HAP-1 (cell line): ENCODE results near the gene OR3A2.
"Not testable (repeated sequence)": the region's sequence is repeated elsewhere in the genome, so short reads cannot be mapped to it uniquely, and the experiment has no call there.

Source experiments
- DNase-seq, 2 experiments: peaks; one replicate each; pipeline ENCODE4 v3.0.0-alpha.2; 2016 to 2020; ENCODE audit warnings: low spot score in 2 of 2
- H3K27me3 ChIP-seq: fragments of 250-450 bp; sonication (Bioruptor Pico); 2 replicates; pipeline ENCODE4 v1.5.1; 2020; ENCODE audit warnings: low read depth, mild to moderate bottlenecking, moderate library complexity
- H3K36me3 ChIP-seq: fragments of 250-450 bp; sonication (Bioruptor Pico); replicated peaks from 2 replicates; pipeline ENCODE4 v1.5.1; 2020; ENCODE audit warnings: mild to moderate bottlenecking
- H3K4me1 ChIP-seq: fragments of 250-450 bp; sonication (Bioruptor Pico); 2 replicates; pipeline ENCODE4 v1.5.1; 2020; ENCODE audit warnings: mild to moderate bottlenecking
- H3K4me3 ChIP-seq: fragments of 250-450 bp; sonication (Bioruptor Pico); 2 replicates; pipeline ENCODE4 v1.5.1; 2020; ENCODE audit warnings: mild to moderate bottlenecking, moderate library complexity
- H3K9me3 ChIP-seq: fragments of 250-450 bp; sonication (Bioruptor Pico); 2 replicates; pipeline ENCODE4 v1.5.1; 2020; ENCODE audit warnings: mild to moderate bottlenecking, moderate library complexity
- in situ Hi-C: fragments of 300-500 bp; cut with MboI; formaldehyde crosslinking; loops from 3 replicates; pipeline ENCODE4 v1.14.3; 2020; ENCODE audit warnings: low sequenced_read_pairs, inconsistent platforms, mixed read lengths

OR3A2 gene

DNA sequence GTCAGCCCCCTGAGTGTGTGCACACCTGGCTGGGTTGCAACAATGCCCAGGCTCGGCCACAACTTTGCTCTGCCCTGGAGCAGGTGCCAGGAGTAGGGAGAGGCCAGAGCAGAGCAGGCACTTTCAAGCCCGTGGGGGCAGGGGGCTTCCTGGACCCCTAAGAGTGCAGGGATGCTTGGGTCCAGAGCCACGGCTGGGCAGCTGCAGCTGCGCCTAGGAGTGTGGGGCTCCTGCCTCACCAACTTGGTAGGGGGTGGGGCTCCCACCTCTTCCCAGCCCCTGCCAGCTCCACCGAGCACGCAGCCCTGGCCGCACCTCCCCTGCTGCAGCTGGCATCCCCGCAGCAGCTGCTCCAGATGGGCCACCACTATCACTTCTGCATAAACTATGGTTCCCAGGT lies 7.8 kb downstream of the OR3A2 start:
- no peaks in the 10 kb centered on the region for H3K9me3 ChIP-seq
- H3K4me3 ChIP-seq, result no peak overlapping the region
- no peak for DNase-seq
- 0 out of 2 replicates have a peak, but pooled peaks cover 2% of the 10 kb centered on the region for H3K27me3 ChIP-seq
- in situ Hi-C loops, result no loop called here
- no peaks in the 10 kb centered on the region for H3K4me1 ChIP-seq
- no peaks in the 10 kb centered on the region for H3K36me3 ChIP-seq

DNA sequence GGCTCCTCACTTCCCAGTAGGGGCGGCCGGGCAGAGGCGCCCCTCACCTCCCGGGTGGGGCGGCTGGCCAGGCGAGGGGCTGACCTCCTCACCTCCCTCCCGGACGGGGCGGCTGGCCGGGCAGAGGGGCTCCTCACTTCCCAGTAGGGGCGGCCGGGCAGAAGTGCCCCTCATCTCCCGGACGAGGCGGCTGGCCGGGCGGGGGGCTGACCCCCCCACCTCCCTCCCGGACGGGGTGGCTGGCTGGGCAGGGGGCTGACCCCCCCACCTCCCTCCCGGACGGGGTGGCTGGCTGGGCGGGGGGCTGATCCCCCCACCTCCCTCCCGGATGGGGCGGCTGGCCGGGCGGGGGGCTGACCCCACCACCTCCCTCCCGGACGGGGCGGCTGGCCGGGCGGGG lies 14.9 kb downstream of the OR3A2 start:
- H3K36me3 ChIP-seq, H3K4me1 ChIP-seq, in situ Hi-C loops, H3K27me3 ChIP-seq, DNase-seq, H3K4me3 ChIP-seq, H3K9me3 ChIP-seq: not testable (repeated sequence)

DNA sequence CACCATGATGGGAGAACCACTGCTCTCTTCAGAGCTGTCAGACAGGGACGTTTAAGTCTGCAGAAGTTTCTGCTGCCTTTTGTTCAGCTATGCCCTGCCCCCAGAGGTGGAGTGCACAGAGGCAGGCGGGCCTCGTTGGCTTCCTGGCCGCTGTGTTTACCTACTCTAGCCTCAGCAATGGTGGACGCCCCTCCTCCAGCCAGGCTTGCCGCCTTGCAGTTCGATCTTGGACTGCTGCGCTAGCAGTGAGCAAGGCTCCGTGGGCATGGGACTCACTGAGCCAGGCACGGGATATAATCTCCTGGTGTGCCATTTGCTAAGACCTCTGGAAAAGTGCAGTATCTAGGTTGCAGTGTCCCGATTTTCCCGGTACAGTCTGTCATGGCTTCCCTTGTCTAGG lies 43.3 kb downstream of the OR3A2 start:
- in situ Hi-C loops, H3K27me3 ChIP-seq, H3K4me1 ChIP-seq, H3K9me3 ChIP-seq, H3K36me3 ChIP-seq, H3K4me3 ChIP-seq, DNase-seq: not testable (repeated sequence)

DNA sequence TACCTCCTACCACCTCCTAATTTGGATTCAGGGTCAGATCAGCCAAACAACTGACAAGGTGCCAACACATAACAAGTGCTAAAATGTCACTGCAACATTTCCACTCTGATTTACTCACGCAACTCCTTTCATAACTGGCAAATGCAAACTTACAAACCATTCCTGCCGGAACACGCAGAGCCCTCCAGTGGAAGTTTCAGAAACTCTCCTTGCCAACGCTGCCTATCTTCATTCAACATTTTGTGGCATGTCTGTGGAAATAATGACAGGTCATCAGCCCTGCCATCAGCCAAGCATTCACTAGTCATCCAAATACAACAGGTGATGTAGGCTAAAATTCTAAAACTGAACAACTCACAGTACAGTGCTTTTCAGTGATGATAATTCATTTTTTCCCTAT lies 50.2 kb downstream of the OR3A2 start:
- H3K4me1 ChIP-seq, result no peaks in the 10 kb centered on the region
- H3K27me3 ChIP-seq, result no peaks in the 10 kb centered on the region
- in situ Hi-C loops, result no loop called here
- H3K36me3 ChIP-seq, result no peaks in the 10 kb centered on the region
- DNase-seq, result no peak
- H3K9me3 ChIP-seq, result no peaks in the 10 kb centered on the region
- no peak overlapping the region for H3K4me3 ChIP-seq

DNA sequence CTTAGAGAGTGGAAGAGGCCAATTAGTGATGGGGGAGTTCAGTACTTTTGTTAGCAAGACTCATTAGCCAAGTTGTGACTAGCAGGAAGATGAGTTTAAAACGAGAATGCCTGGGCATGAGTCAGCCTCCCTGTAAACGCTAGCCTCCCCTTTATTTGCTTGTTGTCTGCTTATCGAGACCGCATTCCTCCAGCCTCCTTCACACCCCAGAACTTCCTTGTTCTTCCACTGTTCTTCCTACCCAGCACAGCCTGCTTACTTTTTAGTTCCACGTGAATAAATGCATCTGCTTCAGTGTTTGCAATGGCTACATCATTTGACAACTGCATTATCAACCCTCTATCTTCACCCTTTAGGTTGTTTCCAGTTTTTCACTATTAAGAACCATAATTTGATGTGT lies 67.8 kb downstream of the OR3A2 start:
- in situ Hi-C loops, result no loop called here
- Histone ChIP-seq H3K4me3 (no peak overlapping the region), H3K36me3 (no peaks in the 10 kb centered on the region), H3K9me3 (no peaks in the 10 kb centered on the region), H3K27me3 (no peaks in the 10 kb centered on the region), H3K4me1 (no peaks in the 10 kb centered on the region)
- no peak for DNase-seq

DNA sequence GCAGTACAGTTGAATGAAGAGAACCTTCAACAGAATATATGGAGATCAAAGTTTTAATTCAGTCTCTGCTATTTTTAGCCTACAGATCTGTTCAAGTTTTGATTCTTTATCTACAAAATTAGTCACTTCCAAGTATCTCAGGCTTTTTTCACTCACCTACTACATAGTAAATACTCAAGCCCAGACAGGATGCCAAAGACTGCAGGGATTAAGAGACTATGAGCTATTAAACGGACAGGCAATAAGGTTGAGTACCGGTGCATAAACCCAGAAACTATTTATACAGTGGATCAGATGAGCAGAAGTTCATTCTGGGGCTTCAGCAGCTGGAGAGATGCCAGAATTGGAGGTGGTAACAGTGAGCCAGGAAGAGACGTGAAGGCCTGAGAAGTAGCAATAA lies 69.3 kb downstream of the OR3A2 start:
- Histone ChIP-seq H3K36me3 (no peaks in the 10 kb centered on the region), H3K4me1 (no peaks in the 10 kb centered on the region), H3K4me3 (no peak overlapping the region), H3K9me3 (no peaks in the 10 kb centered on the region), H3K27me3 (no peaks in the 10 kb centered on the region)
- DNase-seq, result no peak
- in situ Hi-C loops, result no loop called here

DNA sequence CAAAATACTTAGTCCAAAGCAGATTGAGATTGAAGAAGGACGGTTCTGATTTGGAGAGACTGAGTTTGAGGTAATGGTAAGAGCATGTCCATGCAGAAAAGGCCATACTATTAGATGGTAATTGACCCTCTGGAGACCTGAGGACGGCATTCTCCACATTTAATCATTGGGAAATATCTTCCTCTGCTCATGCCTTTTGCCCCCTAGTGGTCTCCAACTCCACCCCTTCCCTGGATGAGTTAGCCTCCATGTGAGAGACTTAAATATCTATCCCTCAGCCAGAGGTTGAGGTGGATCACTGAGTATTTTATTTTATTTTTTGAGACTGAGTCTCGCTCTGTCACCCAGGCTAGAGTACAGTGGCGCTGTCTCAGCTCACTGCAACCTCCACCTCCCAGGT lies 77.5 kb downstream of the OR3A2 start:
- DNase-seq, result no peak
- no peaks in the 10 kb centered on the region for H3K4me1 ChIP-seq
- H3K9me3 ChIP-seq, result no peaks in the 10 kb centered on the region
- no peaks in the 10 kb centered on the region for H3K27me3 ChIP-seq
- H3K36me3 ChIP-seq, result no peaks in the 10 kb centered on the region
- H3K4me3 ChIP-seq, result no peak overlapping the region
- in situ Hi-C loops, result no loop called here

DNA sequence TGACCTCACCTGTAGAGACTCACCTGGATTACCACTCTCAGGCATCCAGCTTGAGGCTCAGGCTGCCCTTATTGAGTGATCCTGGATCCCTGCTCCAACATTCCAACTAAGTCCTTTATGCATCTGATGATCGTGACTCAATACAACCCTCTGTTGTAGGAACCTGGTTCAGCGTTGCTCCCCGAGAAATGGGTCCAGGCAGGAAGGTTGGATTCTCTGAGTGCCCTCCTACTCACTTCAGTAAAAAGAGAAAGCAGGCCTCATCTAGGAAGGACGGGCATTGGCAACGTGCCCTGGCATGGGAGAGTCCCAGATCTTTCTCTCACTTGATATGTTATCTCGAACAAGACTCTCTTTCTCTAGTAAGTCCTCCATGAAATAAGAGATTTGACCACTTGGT lies 87.8 kb downstream of the OR3A2 start, which contains the start of gene OR3A1:
Gene OR3A1, minus strand, starts transcription at position 101 of the 400 bp plus-strand sequence. CDS start 5,778 bp downstream, outside the sequence.
- Histone ChIP-seq H3K9me3 (no peaks in the 10 kb centered on the region), H3K4me1 (no peaks in the 10 kb centered on the region), H3K36me3 (no peaks in the 10 kb centered on the region), H3K27me3 (no peaks in the 10 kb centered on the region), H3K4me3 (no peak within 1 kb of the TSS)
- in situ Hi-C loops, result no loop called here
- no peak for DNase-seq

DNA sequence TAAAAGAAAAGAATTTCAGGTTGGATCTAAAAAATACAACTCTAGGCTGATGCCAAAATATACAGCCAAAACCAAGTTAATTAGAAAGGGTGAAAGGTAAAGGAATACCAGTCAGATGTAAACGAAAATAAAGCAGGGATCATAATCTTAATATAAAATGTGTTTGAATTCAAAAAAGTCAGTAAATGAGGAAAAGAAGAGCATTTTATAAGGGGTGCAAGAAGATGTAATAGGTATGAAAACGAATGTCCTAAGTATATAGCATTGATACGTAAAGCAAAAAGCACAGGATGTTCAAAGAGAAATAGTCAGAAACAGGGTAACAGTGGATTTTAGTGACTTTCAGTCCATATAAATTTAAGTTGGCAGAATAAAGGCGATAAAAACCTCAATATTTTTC lies 90.5 kb downstream of the OR3A2 start:
- Histone ChIP-seq H3K36me3 (no peaks in the 10 kb centered on the region), H3K4me1 (no peaks in the 10 kb centered on the region), H3K27me3 (no peaks in the 10 kb centered on the region), H3K4me3 (no peak overlapping the region), H3K9me3 (no peaks in the 10 kb centered on the region)
- in situ Hi-C loops, result no loop called here
- no peak for DNase-seq

DNA sequence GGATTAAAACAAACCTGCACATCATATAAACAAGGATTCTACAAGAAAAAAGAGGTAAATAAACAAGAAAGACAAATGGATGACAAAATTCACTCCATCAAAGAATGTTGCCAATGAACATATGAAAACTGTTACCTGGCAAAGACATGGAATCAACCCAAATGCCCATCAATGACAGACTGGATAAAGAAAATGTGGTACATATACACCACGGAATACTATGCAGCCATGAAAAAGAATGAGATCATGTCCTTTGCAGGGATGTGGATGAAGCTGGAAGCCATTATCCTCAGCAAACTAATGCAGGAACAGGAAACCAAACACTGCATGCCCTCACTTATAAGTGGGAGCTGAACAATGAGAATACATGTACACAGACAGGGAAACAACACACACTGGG lies 92.6 kb downstream of the OR3A2 start:
- H3K4me1 ChIP-seq, H3K4me3 ChIP-seq, H3K36me3 ChIP-seq, in situ Hi-C loops, H3K9me3 ChIP-seq, DNase-seq, H3K27me3 ChIP-seq: not testable (repeated sequence)

DNA sequence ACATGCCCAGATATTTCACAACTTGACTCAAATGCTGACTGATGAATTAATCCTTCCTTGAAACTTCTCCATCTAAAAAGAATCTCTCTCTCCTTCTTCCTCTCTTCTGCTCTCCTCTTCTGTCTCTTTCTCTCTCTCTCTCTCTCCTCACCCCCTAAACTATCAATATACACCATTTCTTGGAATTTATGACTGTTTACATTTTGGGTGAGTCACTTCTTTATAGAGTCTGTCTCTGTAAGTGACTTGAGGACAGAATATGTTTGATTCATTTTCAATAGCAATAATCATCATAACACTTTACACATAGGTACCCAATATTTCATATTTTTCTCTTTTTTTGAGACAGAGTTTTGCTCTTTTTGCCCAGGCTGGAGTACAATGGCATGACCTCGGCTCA lies 103.2 kb downstream of the OR3A2 start:
- in situ Hi-C loops, result no loop called here
- H3K27me3 ChIP-seq, result no peaks in the 10 kb centered on the region

DNA sequence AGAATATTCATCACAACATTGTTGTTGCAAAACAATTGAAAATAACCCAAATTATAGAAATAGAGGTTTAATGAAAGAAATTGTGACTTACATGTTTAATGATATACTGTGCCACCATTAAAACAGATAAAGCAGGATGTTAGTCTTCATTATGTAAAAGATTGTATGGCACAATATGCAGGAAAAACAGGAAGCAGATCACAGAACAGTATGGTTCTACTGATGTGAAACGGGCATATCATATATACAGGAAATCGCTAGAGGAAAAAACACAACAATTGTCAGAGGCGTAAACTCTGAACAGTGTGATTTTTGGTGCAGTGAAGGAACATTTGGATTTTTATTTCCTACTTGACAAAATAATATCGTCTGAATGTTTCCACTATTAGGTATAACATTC lies 110.0 kb downstream of the OR3A2 start:
- Histone ChIP-seq H3K36me3 (no peaks in the 10 kb centered on the region), H3K4me1 (no peaks in the 10 kb centered on the region), H3K27me3 (no peaks in the 10 kb centered on the region), H3K4me3 (no peak overlapping the region), H3K9me3 (no peaks in the 10 kb centered on the region)
- in situ Hi-C loops, result no loop called here
- DNase-seq, result no peak

More for the DNA sequence above, 103.2 kb downstream of the OR3A2 start:
- no peak for DNase-seq
- Histone ChIP-seq H3K36me3 (no peaks in the 10 kb centered on the region), H3K9me3 (no peaks in the 10 kb centered on the region), H3K4me3 (no peak overlapping the region), H3K4me1 (no peaks in the 10 kb centered on the region)

DNA sequence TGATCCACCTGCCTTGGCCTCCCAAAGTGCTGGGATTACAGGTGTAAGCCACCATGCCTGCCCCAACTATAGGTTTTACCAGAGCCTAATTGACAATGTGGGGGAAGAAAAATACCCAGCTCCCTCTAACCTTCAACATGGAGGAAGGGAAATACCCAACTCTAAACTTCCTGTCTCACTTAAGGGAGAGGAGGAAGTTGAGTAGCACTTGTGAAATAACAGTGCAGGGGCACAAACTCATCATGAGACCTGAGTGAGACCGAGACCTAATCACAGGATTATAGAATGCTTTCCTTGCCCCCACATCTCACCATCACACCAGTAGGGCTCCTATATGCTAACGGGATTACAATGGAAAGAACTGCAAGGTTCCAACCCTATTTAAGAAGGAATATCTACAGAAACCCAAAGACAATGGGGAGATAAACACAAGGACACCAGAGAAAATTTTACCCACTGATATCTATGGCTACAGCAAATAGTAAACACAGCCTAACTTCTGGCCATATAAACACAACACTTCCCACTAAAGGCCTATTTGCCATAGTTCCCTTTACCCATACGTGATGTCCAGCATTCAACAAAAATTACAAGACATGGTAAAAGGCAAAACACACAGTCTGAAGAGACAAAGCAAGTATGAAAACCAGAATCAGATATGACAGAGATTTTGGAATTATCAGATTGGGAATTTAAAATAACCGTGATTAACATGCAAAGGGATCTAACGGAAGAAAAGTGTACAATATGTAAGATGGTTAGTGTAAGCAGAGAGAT lies 114.8 kb downstream of the OR3A2 start:
- DNase-seq, result no peak
- no peaks in the 10 kb centered on the region for H3K27me3 ChIP-seq
- in situ Hi-C loops, result no loop called here
- no peaks in the 10 kb centered on the region for H3K4me1 ChIP-seq
- no peaks in the 10 kb centered on the region for H3K9me3 ChIP-seq
- H3K4me3 ChIP-seq, result no peak overlapping the region
- no peaks in the 10 kb centered on the region for H3K36me3 ChIP-seq

DNA sequence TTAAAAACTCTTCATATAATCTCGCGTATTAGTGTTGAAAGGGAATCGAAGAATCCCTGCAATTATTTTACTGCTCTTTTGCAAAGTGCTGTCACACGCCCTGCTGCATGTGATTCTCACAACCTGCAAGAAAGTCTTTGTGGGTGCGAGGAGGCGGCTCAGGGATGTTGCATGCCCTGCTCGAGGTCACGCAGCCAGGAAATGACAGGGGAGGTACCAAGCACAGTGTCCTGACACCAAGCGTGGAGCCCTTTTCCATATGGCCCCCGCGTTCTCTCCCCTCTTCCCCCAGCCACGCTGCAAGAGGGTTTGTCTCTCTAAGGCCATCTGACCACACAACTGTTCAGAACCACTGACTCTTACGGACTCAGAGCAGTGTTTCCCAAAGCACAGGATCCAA lies 125.5 kb downstream of the OR3A2 start:
- H3K36me3 ChIP-seq, result no peaks in the 10 kb centered on the region
- DNase-seq, result no peak
- H3K9me3 ChIP-seq, result no peaks in the 10 kb centered on the region
- in situ Hi-C loops, result no loop called here
- no peaks in the 10 kb centered on the region for H3K4me1 ChIP-seq
- H3K4me3 ChIP-seq, result no peak overlapping the region
- no peaks in the 10 kb centered on the region for H3K27me3 ChIP-seq

DNA sequence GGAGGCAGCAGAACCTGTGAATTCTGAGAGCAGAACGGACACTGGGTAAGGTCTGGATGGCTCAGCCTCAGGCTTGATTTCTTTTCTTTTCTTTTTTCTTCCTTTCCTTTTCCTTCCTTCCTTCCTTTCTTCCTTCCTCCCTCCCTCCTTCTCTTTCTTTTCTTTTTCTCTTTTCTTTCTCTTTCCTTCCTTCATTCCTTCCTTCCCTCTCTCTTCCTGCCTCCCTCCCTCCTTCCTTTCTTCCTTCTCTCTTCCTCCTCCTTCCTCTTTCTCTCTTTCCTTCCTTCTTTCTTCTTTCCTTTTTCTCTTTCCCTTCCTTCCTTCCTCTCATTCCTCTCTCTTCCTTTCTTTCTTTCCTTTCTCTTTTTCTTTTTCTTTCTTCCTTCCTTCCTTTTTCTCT lies 125.9 kb downstream of the OR3A2 start:
- H3K4me1 ChIP-seq, result no peaks in the 10 kb centered on the region
- no peaks in the 10 kb centered on the region for H3K36me3 ChIP-seq
- H3K9me3 ChIP-seq, result no peaks in the 10 kb centered on the region
- no peak overlapping the region for H3K4me3 ChIP-seq
- no peak for DNase-seq
- H3K27me3 ChIP-seq, result no peaks in the 10 kb centered on the region
- in situ Hi-C loops, result no loop called here
